A549 (cell line): ENCODE data around the gene RADIL. TPM values are rescaled to one million over a fixed set of nuclear protein-coding genes. Genes with fewer than 3 reads are reported as not detected.

Experiments
- ATAC-seq, 2 experiments: fragments of 200-7000 bp in 1 of 2; fragments of >200 bp in 1 of 2; cut with Nextera tagmentation in 1 of 2; cut with Tn5 transposase in 1 of 2; 3 replicates each; pipeline versions ENCODE4 v1.8.0 to v1.9.1; 2018 to 2020; ENCODE audit warnings: mild to moderate bottlenecking in 1 of 2, moderate library complexity in 1 of 2
- CTCF ChIA-PET: fragments of 300-600 bp; sonication (Branson Sonifier 250); formaldehyde crosslinking; extraction: SDS; loops from one replicate; lab custom pipeline; 2021; ENCODE audit warnings: antibody characterized with exemption, inconsistent platforms; lab: Yijun Ruan, JAX
- POLR2A ChIA-PET: fragments of 350-600 bp; formaldehyde crosslinking; extraction: SDS; loops from one replicate; lab custom pipeline; 2021; ENCODE audit warnings: antibody characterized with exemption, inconsistent platforms; lab: Yijun Ruan, JAX
- DNase-seq, 2 experiments: peaks; one replicate each; pipeline versions ENCODE4 v3.0.0 to v3.0.0-alpha.2; 2011 to 2016; ENCODE audit warnings: low read depth in 1 of 2, low spot score in 1 of 2
- FAIRE-seq: peaks from 2 replicates; lab custom pipeline; 2011; peaks lifted over from hg19 to GRCh38; lab: Jason Lieb, UNC
- H3K27ac ChIP-seq, 2 experiments: fragments of >200 bp; sonication (Bioruptor Twin); formaldehyde crosslinking; 3 replicates each; pipeline ENCODE4 v1.5.1; 2016 to 2017
- H3K4me1 ChIP-seq: fragments of >200 bp; sonication (Bioruptor Twin); formaldehyde crosslinking; 3 replicates; pipeline ENCODE4 v1.6.1; 2016
- H3K4me2 ChIP-seq: fragments of >200 bp; sonication (Bioruptor Twin); formaldehyde crosslinking; 3 replicates; pipeline ENCODE4 v1.6.1; 2016
- H3K4me3 ChIP-seq: fragments of >200 bp; sonication (Bioruptor Twin); formaldehyde crosslinking; 3 replicates; pipeline ENCODE4 v1.5.1; 2016
- H3K9me3 ChIP-seq: fragments of >200 bp; sonication (Bioruptor Twin); formaldehyde crosslinking; 3 replicates; pipeline ENCODE4 v1.6.1; 2016
- CHD2 ChIP-seq: fragments of 150-350 bp; IDR thresholded peaks from 2 replicates; pipeline ENCODE4 v1.6.1; 2014; ENCODE audit warnings: low read length; ENCODE audit not compliant: partially characterized antibody
- CHD4 ChIP-seq: fragments of 200-600 bp; sonication (generic); IDR thresholded peaks from 2 replicates; pipeline ENCODE4 v1.6.1; 2016; ENCODE audit warnings: antibody characterized with exemption, mild to moderate bottlenecking, borderline replicate concordance
- E2F6 ChIP-seq: IDR thresholded peaks from 2 replicates; pipeline ENCODE4 v1.6.1; 2012; ENCODE audit warnings: low read depth, borderline replicate concordance
- FOXS1 ChIP-seq: fragments of 250-450 bp; sonication (Bioruptor Pico); IDR thresholded peaks from 2 replicates; pipeline ENCODE4 v1.5.0; 2020; ENCODE audit warnings: mild to moderate bottlenecking, moderate library complexity
- HOXA7 ChIP-seq: fragments of 250-450 bp; sonication (Bioruptor Pico); IDR thresholded peaks from 2 replicates; pipeline ENCODE4 v1.5.0; 2020; ENCODE audit warnings: mild to moderate bottlenecking, moderate library complexity
- KDM5A ChIP-seq: fragments of 200-600 bp; sonication (generic); IDR thresholded peaks from 2 replicates; pipeline ENCODE4 v1.6.1; 2016; ENCODE audit warnings: antibody characterized with exemption, mild to moderate bottlenecking
- MAZ ChIP-seq: fragments of 150-350 bp; IDR thresholded peaks from 2 replicates; pipeline ENCODE4 v1.6.1; 2014; ENCODE audit warnings: antibody characterized with exemption, low read depth, low read length, borderline replicate concordance
- MYC ChIP-seq: IDR thresholded peaks from 2 replicates; pipeline ENCODE4 v1.6.1; 2012; ENCODE audit warnings: mild to moderate bottlenecking, inconsistent platforms, low read length, improper control_type of control experiment, borderline replicate concordance
- NFE2L2 ChIP-seq: fragments of 150-350 bp; conservative IDR thresholded peaks from 2 replicates; pipeline ENCODE4 v1.6.1; 2014; ENCODE audit warnings: low read length
- NR3C1 ChIP-seq: fragments of >200 bp; sonication (Bioruptor Twin); formaldehyde crosslinking; IDR thresholded peaks from 3 replicates; pipeline ENCODE4 v1.6.1; 2017
- POLR2A ChIP-seq: IDR thresholded peaks from 2 replicates; pipeline ENCODE4 v1.6.1; 2012; ENCODE audit warnings: mild to moderate bottlenecking, low read length
- RARB ChIP-seq: fragments of 250-450 bp; sonication (Bioruptor Pico); IDR thresholded peaks from 2 replicates; pipeline ENCODE4 v1.8.0; 2021; ENCODE audit warnings: mild to moderate bottlenecking, moderate library complexity
- RFX5 ChIP-seq: fragments of 450-650 bp; IDR thresholded peaks from 2 replicates; pipeline ENCODE4 v1.7.1; 2014; ENCODE audit warnings: antibody characterized with exemption, mild to moderate bottlenecking, moderate library complexity
- SREBF2 ChIP-seq: fragments of 450-650 bp; IDR thresholded peaks from 2 replicates; pipeline ENCODE4 v1.6.1; 2014; ENCODE audit warnings: mild to moderate bottlenecking, moderate library complexity
- USF2 ChIP-seq: fragments of 450-650 bp; IDR thresholded peaks from 2 replicates; pipeline ENCODE4 v1.6.1; 2014; ENCODE audit warnings: antibody characterized with exemption
- ZNF302 ChIP-seq: fragments of 250-450 bp; sonication (Bioruptor Pico); IDR thresholded peaks from 2 replicates; pipeline ENCODE4 v1.9.0; 2021; ENCODE audit warnings: inconsistent platforms, mild to moderate bottlenecking, moderate library complexity
- ZSCAN20 ChIP-seq: fragments of 250-450 bp; sonication (Bioruptor Pico); IDR thresholded peaks from 2 replicates; pipeline ENCODE4 v1.8.0; 2022; ENCODE audit warnings: mild to moderate bottlenecking, moderate library complexity
- WGBS: methylation state at CpG from one replicate; pipeline ENCODE4 v1.1.6; 2017; ENCODE audit errors: missing lambda C conversion rate; 5-methylcytosine and 5-hydroxymethylcytosine counted together
- polyA plus RNA-seq, 4 experiments: library from polyadenylated mRNA; depleted of rRNA in 3 of 4; stranded (reverse); fragments of >200 nt; fragmentation: RNase III in 1 of 4; extraction: RNeasy Plus Mini Kit Qiagen cat#74134 plus additional on column Dnase treatment in 1 of 4; gene quantifications; 2 replicates in 3 of 4; 3 replicates in 1 of 4; pipeline ENCODE4 v1.2.3, GENCODE V29; 2011 to 2017
- TF ChIP-seq, protein P1 (sequence below): fragments of 200-600 bp; sonication (generic); IDR thresholded peaks from 2 replicates; pipeline ENCODE4 v1.6.1; 2016; ENCODE audit warnings: antibody characterized with exemption, mild to moderate bottlenecking, moderate library complexity
- TF ChIP-seq, protein P2 (sequence below): fragments of >200 bp; sonication (Bioruptor Twin); formaldehyde crosslinking; IDR thresholded peaks from 3 replicates; pipeline ENCODE4 v1.6.1; 2016

RADIL gene
- polyA plus RNA-seq, 2 of the 4 experiments (the other 2 are of a cell fraction) = 1.0 to 1.1 TPM

DNA sequence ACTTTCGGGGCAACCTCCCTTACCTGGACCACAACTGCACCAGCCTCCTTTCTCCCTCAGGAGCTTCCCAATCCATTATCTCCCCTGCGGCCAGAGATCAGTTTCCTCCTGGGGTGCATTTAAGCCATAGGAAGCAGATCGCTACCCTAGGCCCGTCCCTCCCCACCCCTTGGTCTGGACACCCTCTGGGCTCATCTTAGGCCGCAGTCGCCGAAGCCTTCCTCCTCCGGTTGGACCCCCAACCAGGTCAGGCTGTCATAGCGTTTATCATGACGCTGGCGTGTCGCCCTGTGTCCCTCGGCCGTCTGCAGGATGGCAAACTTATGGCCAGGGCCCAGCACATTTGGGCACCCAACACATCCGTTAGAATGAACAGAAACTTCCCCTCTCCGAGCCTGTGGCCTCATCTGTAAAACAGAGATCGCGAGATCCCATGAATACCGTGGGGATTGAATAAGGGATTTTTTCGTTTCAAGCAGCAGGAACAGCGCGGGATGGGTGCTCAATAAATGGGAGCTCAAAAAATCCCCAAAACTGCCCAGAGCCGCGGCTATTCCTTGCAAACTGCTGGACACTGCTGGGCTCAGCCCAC is 108.8 kb downstream of the RADIL start:
- 17% methylated on average over 13 of the region's 24 CpGs for WGBS
- Histone ChIP-seq H3K27ac (peak overlapping the region; percentile 87 to 92), H3K4me1 (peaks cover 18% of the 10 kb centered on the region; the same call in 1 of the 3 replicates), H3K4me3 (peak overlapping the region; percentile 77), H3K4me2 (peak overlapping the region; percentile 95), H3K9me3 (no peaks in the 10 kb centered on the region)
- ChIA-PET POLR2A (interaction anchor here (0.6 to 1.9 kb wide), 9 partner anchors 10 to 495 kb away, joined by 3 to 17 read pairs (median 4); no protein-coding TSS in a partner anchor), CTCF (interaction anchor here (0.6 to 1.7 kb wide), 6 partner anchors 20 to 1453 kb away, joined by 3 to 6 read pairs (median 4); no protein-coding TSS in a partner anchor)
- TF ChIP-seq CHD2 = peak; percentile 83
- no peak for TF ChIP-seq USF2
- TF ChIP-seq, protein P1, sequence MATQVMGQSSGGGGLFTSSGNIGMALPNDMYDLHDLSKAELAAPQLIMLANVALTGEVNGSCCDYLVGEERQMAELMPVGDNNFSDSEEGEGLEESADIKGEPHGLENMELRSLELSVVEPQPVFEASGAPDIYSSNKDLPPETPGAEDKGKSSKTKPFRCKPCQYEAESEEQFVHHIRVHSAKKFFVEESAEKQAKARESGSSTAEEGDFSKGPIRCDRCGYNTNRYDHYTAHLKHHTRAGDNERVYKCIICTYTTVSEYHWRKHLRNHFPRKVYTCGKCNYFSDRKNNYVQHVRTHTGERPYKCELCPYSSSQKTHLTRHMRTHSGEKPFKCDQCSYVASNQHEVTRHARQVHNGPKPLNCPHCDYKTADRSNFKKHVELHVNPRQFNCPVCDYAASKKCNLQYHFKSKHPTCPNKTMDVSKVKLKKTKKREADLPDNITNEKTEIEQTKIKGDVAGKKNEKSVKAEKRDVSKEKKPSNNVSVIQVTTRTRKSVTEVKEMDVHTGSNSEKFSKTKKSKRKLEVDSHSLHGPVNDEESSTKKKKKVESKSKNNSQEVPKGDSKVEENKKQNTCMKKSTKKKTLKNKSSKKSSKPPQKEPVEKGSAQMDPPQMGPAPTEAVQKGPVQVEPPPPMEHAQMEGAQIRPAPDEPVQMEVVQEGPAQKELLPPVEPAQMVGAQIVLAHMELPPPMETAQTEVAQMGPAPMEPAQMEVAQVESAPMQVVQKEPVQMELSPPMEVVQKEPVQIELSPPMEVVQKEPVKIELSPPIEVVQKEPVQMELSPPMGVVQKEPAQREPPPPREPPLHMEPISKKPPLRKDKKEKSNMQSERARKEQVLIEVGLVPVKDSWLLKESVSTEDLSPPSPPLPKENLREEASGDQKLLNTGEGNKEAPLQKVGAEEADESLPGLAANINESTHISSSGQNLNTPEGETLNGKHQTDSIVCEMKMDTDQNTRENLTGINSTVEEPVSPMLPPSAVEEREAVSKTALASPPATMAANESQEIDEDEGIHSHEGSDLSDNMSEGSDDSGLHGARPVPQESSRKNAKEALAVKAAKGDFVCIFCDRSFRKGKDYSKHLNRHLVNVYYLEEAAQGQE = peak; percentile 77
- TF ChIP-seq POLR2A = no peak
- no peak for TF ChIP-seq ZSCAN20 (CRISPR knock-in tag)
- peak; percentile 63 to 74 for ATAC-seq
- peak in 1 of 2 experiments; percentile 69 for DNase-seq
- FAIRE-seq = no peak

DNA sequence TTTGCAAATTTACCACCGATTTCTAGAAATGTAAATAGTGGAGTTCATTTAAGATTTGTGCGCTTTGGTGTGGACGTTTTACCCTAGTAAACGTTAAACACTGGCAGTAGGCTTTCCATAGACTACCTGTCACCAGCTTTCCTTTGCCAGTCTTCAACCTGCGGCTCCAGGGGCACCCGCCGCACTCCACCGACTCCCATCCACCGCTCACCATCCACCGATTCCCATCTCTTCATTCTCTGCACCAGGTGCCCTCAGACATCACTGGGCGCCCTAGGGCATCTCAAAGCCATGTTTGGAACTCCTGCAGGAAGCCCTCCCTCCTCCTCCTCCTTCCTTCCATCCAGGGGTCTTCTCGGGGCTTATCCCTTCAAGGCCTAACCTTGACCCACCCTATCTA is 109.5 kb downstream of the RADIL start:
- peak overlapping the region; percentile 95 for H3K4me2 ChIP-seq
- ChIA-PET CTCF (interaction anchor here (0.6 to 1.7 kb wide), 5 partner anchors 11 to 1788 kb away, joined by 3 to 5 read pairs (median 3); no protein-coding TSS in a partner anchor), POLR2A (no interaction called here)
- H3K27ac ChIP-seq = peak overlapping the region in 1 of 2 experiments; percentile 87; a peak in 3 of 6 replicates
- WGBS = 87% methylated on average over 12 of the region's 12 CpGs
- ATAC-seq = no peak
- H3K4me1 ChIP-seq = peaks cover 18% of the 10 kb centered on the region; the same call in 1 of the 3 replicates
- H3K9me3 ChIP-seq = no peaks in the 10 kb centered on the region
- no peak for TF ChIP-seq RARB (CRISPR knock-in tag)
- TF ChIP-seq MAZ = no peak
- no peak for TF ChIP-seq NFE2L2
- no peak for TF ChIP-seq CHD2
- TF ChIP-seq SREBF2 = no peak
- TF ChIP-seq HOXA7 (CRISPR knock-in tag) = no peak
- TF ChIP-seq E2F6 = no peak
- no peak for TF ChIP-seq NR3C1
- no peak for TF ChIP-seq ZSCAN20 (CRISPR knock-in tag)
- no peak for TF ChIP-seq CHD4
- TF ChIP-seq, protein P1 = no peak
- TF ChIP-seq MYC = no peak
- TF ChIP-seq, protein P2, sequence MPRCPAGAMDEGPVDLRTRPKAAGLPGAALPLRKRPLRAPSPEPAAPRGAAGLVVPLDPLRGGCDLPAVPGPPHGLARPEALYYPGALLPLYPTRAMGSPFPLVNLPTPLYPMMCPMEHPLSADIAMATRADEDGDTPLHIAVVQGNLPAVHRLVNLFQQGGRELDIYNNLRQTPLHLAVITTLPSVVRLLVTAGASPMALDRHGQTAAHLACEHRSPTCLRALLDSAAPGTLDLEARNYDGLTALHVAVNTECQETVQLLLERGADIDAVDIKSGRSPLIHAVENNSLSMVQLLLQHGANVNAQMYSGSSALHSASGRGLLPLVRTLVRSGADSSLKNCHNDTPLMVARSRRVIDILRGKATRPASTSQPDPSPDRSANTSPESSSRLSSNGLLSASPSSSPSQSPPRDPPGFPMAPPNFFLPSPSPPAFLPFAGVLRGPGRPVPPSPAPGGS = no peak
- TF ChIP-seq RFX5 = no peak
- no peak for TF ChIP-seq ZNF302 (CRISPR knock-in tag)
- no peak for TF ChIP-seq FOXS1 (CRISPR knock-in tag)
- no peak for TF ChIP-seq KDM5A
- no peak for FAIRE-seq
- no peak for DNase-seq
- H3K4me3 ChIP-seq = no peak overlapping the region
